ENCODE data around the gene PPM1H.
"Not testable (repeated sequence)": the region's sequence is repeated elsewhere in the genome, so short reads cannot be mapped to it uniquely, and the experiment has no call there.

Gene PPM1H

DNA sequence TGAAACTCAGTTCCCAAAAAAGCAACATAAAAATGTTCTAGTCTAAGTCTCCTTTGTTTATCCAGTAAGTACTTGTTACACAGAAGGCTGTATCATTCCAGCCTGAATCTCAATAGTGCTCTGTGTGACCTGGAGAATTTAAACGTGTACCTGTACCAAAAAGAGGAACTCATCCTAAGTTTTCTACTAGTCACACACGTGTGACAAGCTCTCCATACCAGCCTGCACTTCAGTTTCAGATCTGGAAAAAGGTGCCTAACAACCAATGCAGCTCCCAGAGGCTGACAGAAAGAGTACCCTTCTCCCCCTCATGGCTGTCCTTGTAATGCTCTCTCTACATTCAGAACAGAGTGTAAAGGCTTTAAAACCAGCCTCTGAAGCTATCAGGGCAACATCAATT lies 27.4 kb downstream of the PPM1H start:
- DNase-seq, result no peak

GRCh38 chr12:62907078-62907477 lies 27.9 kb downstream of the PPM1H start:
- no peak for DNase-seq

DNA sequence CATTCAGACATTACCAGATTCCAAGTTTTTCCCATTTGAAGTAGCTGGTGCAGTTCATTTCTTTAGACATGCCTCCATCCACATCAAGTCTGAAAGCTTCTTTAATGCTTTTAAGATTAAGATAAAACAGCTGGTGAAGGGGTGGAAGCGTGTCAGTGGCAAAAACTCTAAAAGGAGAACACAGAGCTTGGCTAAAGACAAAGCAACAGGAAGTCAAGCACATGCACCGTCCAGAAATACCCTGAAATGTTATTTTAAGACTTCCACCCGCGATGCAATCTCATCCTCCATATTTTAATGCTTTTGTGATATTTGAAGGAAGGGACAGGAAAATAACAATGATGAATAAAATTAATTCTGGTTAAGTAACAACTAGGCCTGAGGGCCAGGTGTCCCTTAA lies 31.8 kb downstream of the PPM1H start:
- no peak for DNase-seq

- DNase-seq, result no peak
Measured at GRCh38 chr12:62900686-62901272, 34.2 kb downstream of the PPM1H start.

- no peak for DNase-seq
Measured at GRCh38 chr12:62899568-62900390, 35.2 kb downstream of the PPM1H start.

DNA sequence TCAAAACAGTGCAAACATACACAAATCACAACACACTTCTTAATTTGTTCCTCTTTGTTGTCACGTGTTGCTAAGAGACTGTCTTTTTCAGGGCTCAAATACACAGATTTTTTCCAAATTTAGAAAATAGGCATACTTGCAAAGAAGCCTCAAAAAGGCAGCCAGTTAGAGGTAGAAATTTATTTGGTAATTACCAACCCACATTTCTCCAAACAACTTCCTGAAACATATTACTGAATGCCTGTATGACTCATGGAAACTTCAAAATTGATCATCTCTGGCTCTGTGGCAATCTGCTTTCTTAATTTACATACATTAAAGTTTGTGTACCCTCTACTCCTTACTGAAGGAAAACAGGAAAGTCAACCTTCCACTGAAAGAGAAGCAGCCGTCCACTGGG lies 36.4 kb downstream of the PPM1H start:
- DNase-seq, result no peak

DNA sequence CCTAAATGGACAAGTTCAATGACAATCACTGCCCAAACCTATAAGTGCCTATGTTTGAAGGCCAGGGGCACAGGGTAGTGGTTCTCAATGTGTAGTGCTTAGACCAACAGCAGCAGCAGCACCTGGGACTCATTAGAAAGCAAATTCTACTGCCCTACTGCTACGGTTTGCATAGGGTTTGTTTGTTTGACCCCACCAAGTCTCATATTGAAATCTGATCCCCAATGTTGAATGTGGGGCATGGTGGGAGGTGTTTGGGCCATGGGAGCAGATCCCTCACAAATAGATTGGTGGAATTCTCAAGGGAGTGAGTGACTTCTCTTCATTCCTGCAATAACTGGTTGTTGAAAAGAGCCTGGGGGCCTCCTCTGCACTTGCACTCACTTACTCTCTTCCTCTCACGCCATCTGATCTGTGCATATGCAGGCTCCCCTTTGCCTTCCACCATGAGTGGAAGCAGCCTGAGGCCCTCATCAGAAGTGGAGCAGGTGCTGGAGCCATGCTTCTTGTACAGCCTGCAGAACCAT lies 39.5 kb downstream of the PPM1H start:
- no peak for DNase-seq

DNA sequence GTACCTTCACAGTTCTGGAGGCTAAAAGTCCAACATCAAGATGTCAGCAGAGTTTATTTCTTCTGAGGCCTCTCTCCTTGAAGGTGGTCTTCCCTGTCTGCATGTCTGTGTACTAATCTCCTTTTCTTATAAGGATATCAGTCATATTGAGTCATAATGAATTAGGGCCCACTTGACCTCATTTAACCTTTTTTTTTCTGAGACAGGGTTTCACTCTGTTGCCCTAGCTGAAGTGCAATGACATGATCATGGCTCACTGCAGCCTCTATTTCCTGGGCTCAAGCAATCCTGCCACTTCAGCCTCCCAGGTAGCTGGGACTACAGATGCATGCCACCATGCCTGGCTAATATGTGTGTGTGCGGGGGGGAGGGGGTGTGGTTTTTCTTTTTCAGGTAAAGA lies 41.7 kb downstream of the PPM1H start:
- no peak for DNase-seq

GRCh38 chr12:62891805-62892549 lies 43.0 kb downstream of the PPM1H start:
- DNase-seq, result no peak

- DNase-seq, result no peak
Measured at GRCh38 chr12:62888454-62889110, 46.4 kb downstream of the PPM1H start.

- no peak for DNase-seq
Measured at GRCh38 chr12:62886796-62887195, 48.2 kb downstream of the PPM1H start.

DNA sequence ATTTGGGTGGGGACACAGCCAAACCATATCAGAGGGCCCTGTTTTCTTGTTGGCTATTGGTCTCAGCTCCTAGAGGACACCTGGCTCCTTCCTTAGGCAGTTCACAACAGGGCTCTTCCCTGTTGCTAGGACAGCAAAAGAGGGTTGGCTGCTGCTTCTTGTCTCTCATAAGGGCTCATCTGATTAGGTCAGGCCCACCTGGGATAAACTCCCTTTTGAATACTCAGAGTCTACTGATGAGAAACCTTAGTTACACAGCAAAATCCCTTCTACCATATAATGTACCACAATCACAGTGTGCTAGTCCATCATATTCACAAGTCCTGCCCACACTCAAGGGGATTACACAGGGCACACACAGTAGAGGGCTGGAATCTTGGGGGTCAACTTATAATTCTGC lies 49.7 kb downstream of the PPM1H start:
- DNase-seq, result no peak

- not testable (repeated sequence) for DNase-seq
Measured at GRCh38 chr12:62884832-62885231, 50.1 kb downstream of the PPM1H start.

- no peak for DNase-seq
Measured at GRCh38 chr12:62882696-62883095, 52.3 kb downstream of the PPM1H start.

- DNase-seq, result no peak
Measured at GRCh38 chr12:62882140-62882539, 52.8 kb downstream of the PPM1H start.

DNA sequence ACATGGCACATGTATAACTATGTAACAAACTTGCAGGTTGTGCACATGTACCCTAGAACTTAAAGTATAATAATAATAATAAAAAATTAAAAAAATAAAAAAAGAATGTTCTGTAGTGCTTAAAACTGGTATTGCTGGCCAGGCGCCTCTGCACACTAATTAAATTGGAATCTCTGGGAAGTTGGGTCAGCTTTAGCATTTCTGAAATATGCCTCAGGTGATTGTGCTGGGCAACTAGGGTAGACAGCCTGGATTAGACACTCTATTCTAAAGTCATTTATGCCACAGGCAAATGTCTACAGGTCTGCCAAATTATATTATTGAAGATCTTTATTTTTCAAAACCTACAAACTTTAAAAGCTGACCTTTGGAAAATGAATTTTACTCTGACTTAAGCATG lies 55.3 kb downstream of the PPM1H start:
- no peak for DNase-seq

DNA sequence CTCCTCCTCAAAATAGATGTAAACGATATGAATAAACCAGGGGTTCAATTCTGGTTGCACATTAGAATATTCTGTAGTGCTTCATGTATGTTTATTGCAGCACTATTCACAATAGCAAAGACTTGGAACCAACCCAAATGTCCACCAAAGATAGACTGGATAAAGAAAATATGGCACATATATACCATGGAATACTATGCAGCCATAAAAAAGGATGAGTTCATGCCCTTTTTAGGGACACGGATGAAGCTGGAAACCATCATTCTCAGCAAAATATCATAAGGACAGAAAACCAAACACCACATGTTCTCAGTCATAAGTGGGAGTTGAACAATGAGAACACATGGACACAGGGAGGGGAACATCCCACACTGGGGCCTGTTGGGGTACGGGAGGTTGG lies 55.7 kb downstream of the PPM1H start:
- not testable (repeated sequence) for DNase-seq

- DNase-seq, result no peak
Measured at GRCh38 chr12:62878211-62878610, 56.7 kb downstream of the PPM1H start.

- DNase-seq, result no peak
Measured at GRCh38 chr12:62876938-62877548, 57.9 kb downstream of the PPM1H start.

DNA sequence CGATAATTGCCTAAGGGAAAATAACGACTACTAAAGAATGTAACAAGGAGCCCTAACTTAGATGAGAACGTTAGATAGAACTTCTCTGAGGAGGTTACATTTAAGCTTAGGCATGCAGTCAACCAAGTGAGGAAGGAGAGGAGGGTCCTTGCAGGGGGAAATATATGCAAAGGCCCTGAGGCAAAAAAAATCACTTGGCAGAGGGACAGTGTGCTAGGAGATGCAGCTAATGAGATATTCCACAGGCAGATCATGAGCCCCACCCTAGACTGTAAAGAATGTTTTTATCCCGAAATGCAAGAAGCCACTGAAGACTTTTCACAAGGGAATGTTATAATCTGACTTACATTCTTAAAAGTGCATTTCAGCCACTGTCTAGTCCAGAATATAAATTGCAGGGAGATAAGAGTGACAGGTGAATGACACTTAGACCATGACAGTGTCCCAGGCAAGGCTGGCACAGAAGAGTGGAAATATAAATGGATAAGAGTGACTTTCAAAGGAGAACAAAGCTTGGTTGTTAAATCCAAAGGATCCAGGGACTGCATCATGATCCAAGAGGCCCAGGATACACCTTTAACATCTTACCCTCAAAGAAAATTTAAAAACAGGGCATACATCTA lies 61.0 kb downstream of the PPM1H start:
- no peak for DNase-seq

DNA sequence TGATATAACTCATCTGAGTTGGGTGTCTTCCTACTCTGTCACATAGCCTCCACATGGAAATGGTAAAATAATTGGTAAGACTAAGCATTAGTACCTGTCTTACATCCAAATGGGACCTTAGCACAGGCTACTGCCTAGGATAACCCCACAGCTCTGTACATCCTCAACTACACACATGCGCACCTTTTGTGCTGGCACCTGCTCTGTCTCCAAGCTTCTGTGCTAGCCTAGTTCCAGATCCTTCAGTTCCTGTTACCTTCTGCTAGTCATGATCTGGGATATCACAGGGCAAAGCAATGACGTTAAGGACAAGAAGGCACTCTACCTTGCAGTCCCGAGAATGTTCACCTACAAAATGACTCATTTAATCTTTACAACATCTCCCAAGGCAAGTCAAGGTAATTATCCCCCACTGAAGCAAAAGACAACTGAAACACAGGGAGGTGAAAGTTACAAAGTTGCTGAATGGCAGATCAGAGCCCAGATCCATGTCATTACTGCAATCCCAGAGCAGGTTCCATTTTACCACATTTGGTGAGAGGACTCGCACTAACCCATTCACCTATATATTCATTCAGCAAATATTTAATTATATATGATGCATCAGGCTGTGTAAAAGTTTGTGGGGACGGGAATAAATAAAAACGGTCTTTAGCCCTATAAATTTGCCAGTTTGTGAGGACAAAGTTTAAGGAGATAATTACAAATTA lies 61.7 kb downstream of the PPM1H start:
- no peak for DNase-seq

DNA sequence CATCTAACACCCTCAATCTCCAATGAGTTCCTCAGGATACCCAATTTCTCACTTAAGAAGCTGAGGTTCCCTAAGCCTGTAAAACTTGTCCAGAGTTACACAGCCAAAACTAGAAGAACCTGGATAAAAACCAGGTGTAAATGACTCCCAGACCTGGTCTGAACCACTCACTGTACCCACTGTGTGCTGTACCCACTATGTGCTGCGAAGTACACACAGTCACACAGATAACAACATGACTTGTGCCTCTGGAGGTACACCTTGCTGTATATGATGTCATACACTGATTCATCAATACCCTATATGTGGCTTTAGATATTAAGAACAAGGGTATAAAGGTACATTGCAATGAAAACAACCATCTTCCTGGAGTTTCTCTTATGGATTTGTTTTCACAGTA lies 66.1 kb downstream of the PPM1H start:
- no peak for DNase-seq

All from activated gamma-delta T cell treated with Interleukin-2 at 50 U/mL for 16 hours (primary cell).